OCI-LY3 (cell line): Measurements from ENCODE around the gene PPT2.
A peak's percentile ranks its signal among the peaks of the same experiment; 100 is the strongest.

ENCODE experiments used
- H2AFZ ChIP-seq: fragments of 200-600, 300-600 bp; shearing (Covaris generic); 2 replicates; pipeline ENCODE4 v1.6.0; 2014; ENCODE audit warnings: antibody characterized with exemption, low read depth, low read length
- H3K27ac ChIP-seq: fragments of 200-600, 300-600 bp; sonication (generic); 2 replicates; pipeline ENCODE4 v1.5.1; 2014; ENCODE audit warnings: mild to moderate bottlenecking, low read length, moderate library complexity, mixed read lengths
- H3K27me3 ChIP-seq: fragments of 200-600, 300-600 bp; sonication (generic); 2 replicates; pipeline ENCODE4 v1.6.1; 2014; ENCODE audit warnings: low read depth, low read length, mixed read lengths
- H3K36me3 ChIP-seq: fragments of 200-600, 300-600 bp; sonication (generic); replicated peaks from 2 replicates; pipeline ENCODE3; 2014; ENCODE audit warnings: low read depth, low read length, mixed read lengths
- H3K4me1 ChIP-seq: fragments of 300-600, 200-600 bp; sonication (generic); 2 replicates; pipeline ENCODE4 v1.6.1; 2014; ENCODE audit warnings: low read length, mixed read lengths
- H3K4me2 ChIP-seq: fragments of 200-600, 300-600 bp; sonication (generic); 2 replicates; pipeline ENCODE4 v1.6.1; 2014; ENCODE audit warnings: low read length, mixed read lengths
- H3K4me3 ChIP-seq: fragments of 300-600, 200-600 bp; sonication (generic); 2 replicates; pipeline ENCODE4 v1.5.1; 2014; ENCODE audit warnings: antibody characterized with exemption, mild to moderate bottlenecking, low read length, moderate library complexity
- H3K79me2 ChIP-seq: fragments of 300-600, 200-600 bp; shearing (Covaris generic); 2 replicates; pipeline ENCODE4 v1.6.1; 2014; ENCODE audit warnings: mild to moderate bottlenecking, low read length, mixed read lengths
- H3K9ac ChIP-seq: fragments of 300-600, 200-600 bp; shearing (Covaris generic); 2 replicates; pipeline ENCODE4 v1.6.0; 2014; ENCODE audit warnings: mild to moderate bottlenecking, low read length, moderate library complexity
- H3K9me3 ChIP-seq: fragments of 200-600, 300-600 bp; shearing (Covaris generic); 2 replicates; pipeline ENCODE4 v1.6.1; 2014; ENCODE audit warnings: low read length, mixed read lengths; ENCODE audit not compliant: insufficient read depth
- H4K20me1 ChIP-seq: fragments of 200-600, 300-600 bp; sonication (generic); 2 replicates; pipeline ENCODE4 v1.6.1; 2016; ENCODE audit warnings: low read length, mixed read lengths; ENCODE audit not compliant: insufficient read depth
- EZH2phosphoT487 ChIP-seq: fragments of 200-600 bp; shearing (Covaris generic); IDR thresholded peaks from 2 replicates; pipeline ENCODE4 v1.6.1; 2018; ENCODE audit warnings: antibody characterized with exemption, mixed run types, low read depth
- TF ChIP-seq, protein P1 (sequence below): fragments of 200-600, 300-600 bp; sonication (generic); IDR thresholded peaks from 2 replicates; pipeline ENCODE4 v1.5.1; 2014; ENCODE audit warnings: antibody characterized with exemption, low read length, low read depth

The PPT2 gene

GRCh38 chr6:32175711-32176475 lies 22.0 kb downstream of the PPT2 start, which contains the start of gene AGPAT1:
AGPAT1 (minus strand) TSS chr6:32176084; CDS start chr6:32171496, 4,588 bp downstream.
- peak within 1 kb of the TSS; percentile 96 for H3K9ac ChIP-seq
- H3K4me1 ChIP-seq = peaks cover 22% of the 10 kb centered on the region

GRCh38 chr6:32176476-32177182 lies 22.7 kb downstream of the PPT2 start:
- Histone ChIP-seq H3K9me3 (no peaks in the 10 kb centered on the region), H3K4me1 (peaks cover 22% of the 10 kb centered on the region), H4K20me1 (no peaks in the 10 kb centered on the region), H3K4me3 (peak overlapping the region; percentile 99), H3K79me2 (peaks cover 26% of the 10 kb centered on the region), H2AFZ (no peak overlapping the region), H3K27me3 (no peaks in the 10 kb centered on the region), H3K9ac (peak overlapping the region; percentile 90), H3K36me3 (no peaks in the 10 kb centered on the region), H3K27ac (peak overlapping the region; percentile 90), H3K4me2 (peak overlapping the region; percentile 98)
- TF ChIP-seq, protein P1, sequence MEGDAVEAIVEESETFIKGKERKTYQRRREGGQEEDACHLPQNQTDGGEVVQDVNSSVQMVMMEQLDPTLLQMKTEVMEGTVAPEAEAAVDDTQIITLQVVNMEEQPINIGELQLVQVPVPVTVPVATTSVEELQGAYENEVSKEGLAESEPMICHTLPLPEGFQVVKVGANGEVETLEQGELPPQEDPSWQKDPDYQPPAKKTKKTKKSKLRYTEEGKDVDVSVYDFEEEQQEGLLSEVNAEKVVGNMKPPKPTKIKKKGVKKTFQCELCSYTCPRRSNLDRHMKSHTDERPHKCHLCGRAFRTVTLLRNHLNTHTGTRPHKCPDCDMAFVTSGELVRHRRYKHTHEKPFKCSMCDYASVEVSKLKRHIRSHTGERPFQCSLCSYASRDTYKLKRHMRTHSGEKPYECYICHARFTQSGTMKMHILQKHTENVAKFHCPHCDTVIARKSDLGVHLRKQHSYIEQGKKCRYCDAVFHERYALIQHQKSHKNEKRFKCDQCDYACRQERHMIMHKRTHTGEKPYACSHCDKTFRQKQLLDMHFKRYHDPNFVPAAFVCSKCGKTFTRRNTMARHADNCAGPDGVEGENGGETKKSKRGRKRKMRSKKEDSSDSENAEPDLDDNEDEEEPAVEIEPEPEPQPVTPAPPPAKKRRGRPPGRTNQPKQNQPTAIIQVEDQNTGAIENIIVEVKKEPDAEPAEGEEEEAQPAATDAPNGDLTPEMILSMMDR = no peak
- TF ChIP-seq EZH2phosphoT487 = no peak

More at GRCh38 chr6:32175711-32176475, 22.0 kb downstream of the PPT2 start, which contains the start of gene AGPAT1:
- Histone ChIP-seq H3K9me3 (no peaks in the 10 kb centered on the region), H3K4me2 (peak within 1 kb of the TSS; percentile 98), H3K79me2 (peaks cover 26% of the 10 kb centered on the region), H3K4me3 (peak within 1 kb of the TSS; percentile 99), H4K20me1 (no peaks in the 10 kb centered on the region), H2AFZ (no peak within 1 kb of the TSS), H3K36me3 (no peaks in the 10 kb centered on the region), H3K27me3 (no peaks in the 10 kb centered on the region), H3K27ac (peak within 1 kb of the TSS; percentile 90)
- no peak for TF ChIP-seq EZH2phosphoT487
- TF ChIP-seq, protein P1 = no peak

GRCh38 chr6:32177183-32177787 lies 23.3 kb downstream of the PPT2 start:
- Histone ChIP-seq H2AFZ (no peak overlapping the region; the same call in 1 of the 2 replicates), H3K9ac (peak overlapping the region; percentile 90), H3K4me1 (peaks cover 22% of the 10 kb centered on the region)

More at GRCh38 chr6:32177183-32177787, 23.3 kb downstream of the PPT2 start:
- Histone ChIP-seq H3K4me2 (peak overlapping the region; percentile 98), H3K27ac (peak overlapping the region; percentile 90), H4K20me1 (no peaks in the 10 kb centered on the region), H3K4me3 (peak overlapping the region; percentile 99), H3K9me3 (no peaks in the 10 kb centered on the region), H3K36me3 (peaks cover under 1% of the 10 kb centered on the region), H3K27me3 (no peaks in the 10 kb centered on the region), H3K79me2 (peaks cover 26% of the 10 kb centered on the region)
- TF ChIP-seq EZH2phosphoT487 = no peak
- TF ChIP-seq, protein P1 = no peak
